ENCODE data around the gene ANOS1. TPM values are rescaled to one million over a fixed set of nuclear protein-coding genes. Genes with fewer than 3 reads are reported as not detected.

Gene ANOS1
- 7.4 TPM for total RNA-seq

GRCh38 chrX:8731559-8732395 lies at the start of gene ANOS1:
Gene ANOS1 (minus strand): TSS chrX:8732137. CDS start chrX:8732036, 101 bp downstream.

Other genes with a start within 250 kb of the ANOS1 start
- not detected for gene FAM9A, start 69.2 kb upstream of the ANOS1 start, total RNA-seq

Data from metanephros (tissue), 1 donor.